ENCODE results near the gene ABCC1. TPM values are rescaled to one million over a fixed set of nuclear protein-coding genes. Genes with fewer than 3 reads are reported as not detected.
"Not testable (repeated sequence)": the region's sequence is repeated elsewhere in the genome, so short reads cannot be mapped to it uniquely, and the experiment has no call there.

The ABCC1 gene
- total RNA-seq, 4 donors from 2014 or later: 12.1 to 39.2 (median 18.6) TPM

- no peaks in the 10 kb centered on the region for H3K36me3 ChIP-seq
- H3K4me3 ChIP-seq: no peak overlapping the region
- H3K27me3 ChIP-seq: no peaks in the 10 kb centered on the region
- TF ChIP-seq CTCF (IDR thresholded peaks at IDR 0.05) (no peak), POLR2A (IDR thresholded peaks at IDR 0.05) (no peak)
- peaks cover 2 to 15% of the 10 kb centered on the region in 2 donors for H3K4me1 ChIP-seq
- intact Hi-C loops (cut with DNase I; ENCODE audit: low total_unique reads): no loop called here
- no peaks in the 10 kb centered on the region for H3K9me3 ChIP-seq
- H3K27ac ChIP-seq: peak overlapping the region in 1 of 2 donors; percentile 11
- no peak for DNase-seq
Measured at GRCh38 chr16:16099320-16099719, 149.9 kb downstream of the ABCC1 start.

- no peak overlapping the region for H3K27ac ChIP-seq
- TF ChIP-seq POLR2A (IDR thresholded peaks at IDR 0.05): no peak
- TF ChIP-seq CTCF (IDR thresholded peaks at IDR 0.05): no peak
- intact Hi-C loops (cut with DNase I; ENCODE audit: low total_unique reads): no loop called here
- H3K9me3 ChIP-seq: no peaks in the 10 kb centered on the region
- no peaks in the 10 kb centered on the region for H3K36me3 ChIP-seq
- no peaks in the 10 kb centered on the region for H3K27me3 ChIP-seq
- H3K4me1 ChIP-seq: peaks cover 2 to 10% of the 10 kb centered on the region in 2 donors
- H3K4me3 ChIP-seq: no peak overlapping the region
- DNase-seq: no peak
Measured at GRCh38 chr16:16100631-16101030, 151.2 kb downstream of the ABCC1 start.

GRCh38 chr16:16101585-16101984, 152.2 kb downstream of the ABCC1 start:
- Histone ChIP-seq H3K9me3 (no peaks in the 10 kb centered on the region), H3K27me3 (no peaks in the 10 kb centered on the region), H3K4me3 (no peak overlapping the region), H3K27ac (no peak overlapping the region), H3K36me3 (no peaks in the 10 kb centered on the region), H3K4me1 (peaks cover 2 to 5% of the 10 kb centered on the region in 2 donors)
- intact Hi-C loops (cut with DNase I; ENCODE audit: low total_unique reads): no loop called here
- DNase-seq: no peak
- TF ChIP-seq POLR2A (IDR thresholded peaks at IDR 0.05): no peak
- no peak for TF ChIP-seq CTCF (IDR thresholded peaks at IDR 0.05)

GRCh38 chr16:16102738-16103137, 153.3 kb downstream of the ABCC1 start:
- Histone ChIP-seq H3K4me1 (peaks cover 0 to 5% of the 10 kb centered on the region in 2 donors), H3K27ac (no peak overlapping the region), H3K9me3 (no peaks in the 10 kb centered on the region), H3K4me3 (no peak overlapping the region), H3K36me3 (no peaks in the 10 kb centered on the region), H3K27me3 (no peaks in the 10 kb centered on the region)
- intact Hi-C loops (cut with DNase I; ENCODE audit: low total_unique reads): no loop called here
- DNase-seq: no peak
- no peak for TF ChIP-seq POLR2A (IDR thresholded peaks at IDR 0.05)
- TF ChIP-seq CTCF (IDR thresholded peaks at IDR 0.05): no peak

- H3K4me1 ChIP-seq; intact Hi-C loops (cut with DNase I; ENCODE audit: low total_unique reads); H3K27ac ChIP-seq; DNase-seq; H3K27me3 ChIP-seq; H3K36me3 ChIP-seq; H3K9me3 ChIP-seq; H3K4me3 ChIP-seq: not testable (repeated sequence)
Measured at GRCh38 chr16:16104132-16104803, 154.9 kb downstream of the ABCC1 start.

- H3K27ac ChIP-seq, H3K36me3 ChIP-seq: not testable (repeated sequence)
Measured at GRCh38 chr16:16104804-16105141, 155.4 kb downstream of the ABCC1 start.

More at GRCh38 chr16:16104804-16105141, 155.4 kb downstream of the ABCC1 start:
- H3K9me3 ChIP-seq; H3K4me3 ChIP-seq; H3K4me1 ChIP-seq; intact Hi-C loops (cut with DNase I; ENCODE audit: low total_unique reads); DNase-seq; H3K27me3 ChIP-seq: not testable (repeated sequence)
